MM.1S (cell line): ENCODE results near the gene PTGES.

Experiments
- CTCF ChIP-seq: fragments of 300-600 bp; sonication (generic); IDR thresholded peaks from 2 replicates; pipeline ENCODE4 v1.5.1; 2016; ENCODE audit warnings: antibody characterized with exemption, low read length, mixed read lengths
- EZH2 ChIP-seq: fragments of 300-600 bp; sonication (generic); optimal IDR thresholded peaks from 2 replicates; pipeline ENCODE3; 2017; ENCODE audit warnings: low read depth, mild to moderate bottlenecking, antibody characterized with exemption, low read length, mixed read lengths
- EZH2phosphoT487 ChIP-seq: fragments of 300-600 bp; sonication (generic); IDR thresholded peaks from 2 replicates; pipeline ENCODE4 v1.6.1; 2018; ENCODE audit warnings: antibody characterized with exemption, low read length

GRCh38 chr9:129755151-129755550 is 2.3 kb upstream of the PTGES start:
- TF ChIP-seq CTCF = no peak
- TF ChIP-seq EZH2 = no peak
- TF ChIP-seq EZH2phosphoT487 = no peak
